ENCODE results near the gene GATA3.

DNA sequence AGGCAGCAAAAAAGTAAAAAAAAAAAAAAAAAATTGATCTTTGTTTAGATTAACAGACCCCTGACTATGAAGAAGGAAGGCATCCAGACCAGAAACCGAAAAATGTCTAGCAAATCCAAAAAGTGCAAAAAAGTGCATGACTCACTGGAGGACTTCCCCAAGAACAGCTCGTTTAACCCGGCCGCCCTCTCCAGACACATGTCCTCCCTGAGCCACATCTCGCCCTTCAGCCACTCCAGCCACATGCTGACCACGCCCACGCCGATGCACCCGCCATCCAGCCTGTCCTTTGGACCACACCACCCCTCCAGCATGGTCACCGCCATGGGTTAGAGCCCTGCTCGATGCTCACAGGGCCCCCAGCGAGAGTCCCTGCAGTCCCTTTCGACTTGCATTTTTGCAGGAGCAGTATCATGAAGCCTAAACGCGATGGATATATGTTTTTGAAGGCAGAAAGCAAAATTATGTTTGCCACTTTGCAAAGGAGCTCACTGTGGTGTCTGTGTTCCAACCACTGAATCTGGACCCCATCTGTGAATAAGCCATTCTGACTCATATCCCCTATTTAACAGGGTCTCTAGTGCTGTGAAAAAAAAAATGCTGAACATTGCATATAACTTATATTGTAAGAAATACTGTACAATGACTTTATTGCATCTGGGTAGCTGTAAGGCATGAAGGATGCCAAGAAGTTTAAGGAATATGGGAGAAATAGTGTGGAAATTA, 19.4 kb downstream of the GATA3 start:
- no peak for TF ChIP-seq SMAD1 (IDR thresholded peaks at IDR 0.05; ENCODE audit: low read depth, low read length, partially characterized antibody)
- no peak for TF ChIP-seq YY1 (IDR thresholded peaks at IDR 0.05; ENCODE audit: borderline replicate concordance in 1 of 3, control insufficient read depth in 1 of 3, extremely low read depth in 1 of 3, insufficient read depth in 3 of 3, insufficient read length in 1 of 3, insufficient replicate concordance in 2 of 3, low read depth in 1 of 3, low read length in 2 of 3)
- TF ChIP-seq L3MBTL2 (IDR thresholded peaks at IDR 0.05), result no peak
- TF ChIP-seq, protein P1, sequence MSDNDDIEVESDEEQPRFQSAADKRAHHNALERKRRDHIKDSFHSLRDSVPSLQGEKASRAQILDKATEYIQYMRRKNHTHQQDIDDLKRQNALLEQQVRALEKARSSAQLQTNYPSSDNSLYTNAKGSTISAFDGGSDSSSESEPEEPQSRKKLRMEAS (CRISPR knock-in tag; IDR thresholded peaks at IDR 0.05), result no peak
- no peak for TF ChIP-seq ZNF766 (CRISPR knock-in tag; conservative IDR thresholded peaks at IDR 0.05)
- no peak for TF ChIP-seq CTCF (IDR thresholded peaks at IDR 0.05 in 2 of 3, conservative IDR thresholded peaks at IDR 0.05 in 1 of 3; ENCODE audit: insufficient read depth in 2 of 3, low read depth in 1 of 3, low read length in 3 of 3)
- TF ChIP-seq, protein P2, sequence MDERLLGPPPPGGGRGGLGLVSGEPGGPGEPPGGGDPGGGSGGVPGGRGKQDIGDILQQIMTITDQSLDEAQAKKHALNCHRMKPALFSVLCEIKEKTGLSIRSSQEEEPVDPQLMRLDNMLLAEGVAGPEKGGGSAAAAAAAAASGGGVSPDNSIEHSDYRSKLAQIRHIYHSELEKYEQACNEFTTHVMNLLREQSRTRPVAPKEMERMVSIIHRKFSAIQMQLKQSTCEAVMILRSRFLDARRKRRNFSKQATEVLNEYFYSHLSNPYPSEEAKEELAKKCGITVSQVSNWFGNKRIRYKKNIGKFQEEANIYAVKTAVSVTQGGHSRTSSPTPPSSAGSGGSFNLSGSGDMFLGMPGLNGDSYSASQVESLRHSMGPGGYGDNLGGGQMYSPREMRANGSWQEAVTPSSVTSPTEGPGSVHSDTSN (CRISPR knock-in tag; IDR thresholded peaks at IDR 0.05; ENCODE audit: low read depth), result no peak
- TF ChIP-seq, protein P2 (tag; conservative IDR thresholded peaks at IDR 0.05; ENCODE audit: low read depth), result no peak
- no peak for TF ChIP-seq ZZZ3 (IDR thresholded peaks at IDR 0.05)
- TF ChIP-seq NFE2L1 (tag; IDR thresholded peaks at IDR 0.05; ENCODE audit: borderline replicate concordance, low read depth), result no peak
- no peak for TF ChIP-seq ZHX1 (conservative IDR thresholded peaks at IDR 0.05; ENCODE audit: low read length)
- TF ChIP-seq ZFPM2 (CRISPR knock-in tag; IDR thresholded peaks at IDR 0.05), result no peak
